ENCODE measurements around the gene HIP1R.

GRCh38 chr12:122820138-122820537, 15.1 kb upstream of the HIP1R start:
- no peak for TF ChIP-seq POLR2A (IDR thresholded peaks at IDR 0.05; ENCODE audit: low read length)
- TF ChIP-seq GATA1 (IDR thresholded peaks at IDR 0.05; ENCODE audit: low read depth, low read length): no peak

All from erythroblast (primary cell).